HT1080 (cell line): ENCODE measurements around the gene MRI1. TPM values are rescaled to one million over a fixed set of nuclear protein-coding genes. Genes with fewer than 3 reads are reported as not detected.
"Not testable (repeated sequence)": the region's sequence is repeated elsewhere in the genome, so short reads cannot be mapped to it uniquely, and the experiment has no call there.

ENCODE experiments used
- DNase-seq: peaks from one replicate; pipeline ENCODE4 v3.0.0-alpha.2; 2015; ENCODE audit warnings: low read depth
- polyA plus RNA-seq, 2 experiments: library from polyadenylated mRNA; depleted of rRNA; stranded (reverse); fragments of >200 nt; gene quantifications; 2 replicates each; pipeline ENCODE4 v1.2.3, GENCODE V29; 2015
- total RNA-seq: library from RNA; depleted of rRNA; stranded (reverse); fragments of >200 nt; shearing (Covaris generic); gene quantifications from 2 replicates; pipeline ENCODE4 v1.2.3, GENCODE V29; 2014; rRNA removed

MRI1 gene
- 60.0 and 65.9 TPM in 2 replicates for total RNA-seq
- 33.3 and 34.9 TPM in 2 replicates for polyA plus RNA-seq (2015; cell fraction: cytosol; rRNA removed)
- 134 and 157 TPM in 2 replicates for polyA plus RNA-seq (2015; cell fraction: nucleus; rRNA removed)

- peak; percentile 70 for DNase-seq
Measured at GRCh38 chr19:13764101-13764807, at the start of gene MRI1. MRI1 (plus strand) TSS chr19:13764522; CDS start chr19:13764589, 67 bp downstream.

GRCh38 chr19:13717194-13717643 lies 47.1 kb upstream of the MRI1 start:
- DNase-seq, result peak; percentile 24

- DNase-seq, result peak; percentile 47
Measured at GRCh38 chr19:13718733-13719132, 45.6 kb upstream of the MRI1 start.

GRCh38 chr19:13722146-13722545 lies 42.2 kb upstream of the MRI1 start:
- DNase-seq, result no peak

GRCh38 chr19:13723206-13723605 lies 41.1 kb upstream of the MRI1 start:
- no peak for DNase-seq

- no peak for DNase-seq
Measured at GRCh38 chr19:13726323-13726722, 38.0 kb upstream of the MRI1 start.

- DNase-seq, result no peak
Measured at GRCh38 chr19:13727798-13728197, 36.5 kb upstream of the MRI1 start.

GRCh38 chr19:13729859-13730258 lies 34.5 kb upstream of the MRI1 start:
- no peak for DNase-seq

- DNase-seq, result peak; percentile 96
Measured at GRCh38 chr19:13731147-13731964, 33.0 kb upstream of the MRI1 start.

GRCh38 chr19:13732337-13732736 lies 32.0 kb upstream of the MRI1 start:
- DNase-seq, result no peak

GRCh38 chr19:13734751-13735150 lies 29.6 kb upstream of the MRI1 start:
- DNase-seq, result no peak

- no peak for DNase-seq
Measured at GRCh38 chr19:13738073-13738472, 26.2 kb upstream of the MRI1 start.

- no peak for DNase-seq
Measured at GRCh38 chr19:13741893-13742292, 22.4 kb upstream of the MRI1 start.

GRCh38 chr19:13742756-13743155 lies 21.6 kb upstream of the MRI1 start:
- DNase-seq, result no peak

- DNase-seq, result no peak
Measured at GRCh38 chr19:13744174-13744573, 20.1 kb upstream of the MRI1 start.

GRCh38 chr19:13747098-13747453 lies 17.2 kb upstream of the MRI1 start:
- DNase-seq, result no peak

GRCh38 chr19:13748169-13748828 lies 16.0 kb upstream of the MRI1 start:
- no peak for DNase-seq

GRCh38 chr19:13751436-13751835 lies 12.9 kb upstream of the MRI1 start:
- DNase-seq, result no peak

- not testable (repeated sequence) for DNase-seq
Measured at GRCh38 chr19:13753622-13754021, 10.7 kb upstream of the MRI1 start.

GRCh38 chr19:13756210-13756609 lies 8.1 kb upstream of the MRI1 start:
- no peak for DNase-seq

- no peak for DNase-seq
Measured at GRCh38 chr19:13757805-13758772, 6.2 kb upstream of the MRI1 start.
